ENCODE data around the gene AGMO.

AGMO gene

DNA sequence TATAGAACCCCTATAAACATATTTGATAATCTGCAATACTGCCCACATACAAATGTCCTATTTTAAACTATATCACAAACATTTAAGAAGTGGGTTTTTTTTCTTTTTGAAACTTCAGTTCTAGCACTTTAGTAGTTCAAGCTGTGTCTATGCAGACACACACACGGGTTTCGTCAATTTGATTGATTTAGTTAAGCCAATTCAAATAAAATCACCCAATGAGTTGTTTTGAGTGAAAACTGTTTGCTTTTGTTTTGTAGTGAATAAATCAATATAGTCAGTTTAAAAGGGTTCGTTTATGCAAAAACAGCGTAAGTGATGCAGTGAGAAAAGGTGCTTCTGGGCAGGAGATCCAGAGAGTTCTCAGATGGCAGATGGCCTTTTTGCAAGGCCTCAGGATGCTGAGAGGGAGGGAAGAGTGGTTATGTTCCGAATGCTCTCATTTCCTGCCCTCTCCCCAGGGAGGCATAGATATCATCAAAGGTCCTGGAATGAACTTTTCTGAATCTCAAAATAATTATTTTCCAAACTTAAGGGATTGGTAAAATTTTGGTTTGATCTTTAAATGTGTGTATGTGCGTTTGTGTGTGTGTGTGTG is 102.7 kb downstream of the AGMO start:
- TF ChIP-seq POLR2A (IDR thresholded peaks at IDR 0.05; ENCODE audit: extremely low read depth, insufficient read length) (no peak), MYC (IDR thresholded peaks at IDR 0.05; ENCODE audit: low read depth, low read length) (no peak)
- TF ChIP-seq, protein P1, sequence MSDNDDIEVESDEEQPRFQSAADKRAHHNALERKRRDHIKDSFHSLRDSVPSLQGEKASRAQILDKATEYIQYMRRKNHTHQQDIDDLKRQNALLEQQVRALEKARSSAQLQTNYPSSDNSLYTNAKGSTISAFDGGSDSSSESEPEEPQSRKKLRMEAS (IDR thresholded peaks at IDR 0.05; ENCODE audit: low read depth, low read length), result no peak
- TF ChIP-seq, protein P2, sequence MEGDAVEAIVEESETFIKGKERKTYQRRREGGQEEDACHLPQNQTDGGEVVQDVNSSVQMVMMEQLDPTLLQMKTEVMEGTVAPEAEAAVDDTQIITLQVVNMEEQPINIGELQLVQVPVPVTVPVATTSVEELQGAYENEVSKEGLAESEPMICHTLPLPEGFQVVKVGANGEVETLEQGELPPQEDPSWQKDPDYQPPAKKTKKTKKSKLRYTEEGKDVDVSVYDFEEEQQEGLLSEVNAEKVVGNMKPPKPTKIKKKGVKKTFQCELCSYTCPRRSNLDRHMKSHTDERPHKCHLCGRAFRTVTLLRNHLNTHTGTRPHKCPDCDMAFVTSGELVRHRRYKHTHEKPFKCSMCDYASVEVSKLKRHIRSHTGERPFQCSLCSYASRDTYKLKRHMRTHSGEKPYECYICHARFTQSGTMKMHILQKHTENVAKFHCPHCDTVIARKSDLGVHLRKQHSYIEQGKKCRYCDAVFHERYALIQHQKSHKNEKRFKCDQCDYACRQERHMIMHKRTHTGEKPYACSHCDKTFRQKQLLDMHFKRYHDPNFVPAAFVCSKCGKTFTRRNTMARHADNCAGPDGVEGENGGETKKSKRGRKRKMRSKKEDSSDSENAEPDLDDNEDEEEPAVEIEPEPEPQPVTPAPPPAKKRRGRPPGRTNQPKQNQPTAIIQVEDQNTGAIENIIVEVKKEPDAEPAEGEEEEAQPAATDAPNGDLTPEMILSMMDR (IDR thresholded peaks at IDR 0.05; ENCODE audit: low read depth, low read length), result no peak
- DNase-seq (ENCODE audit: low read depth), result peak; percentile 8
- no peak overlapping the region for H3K4me3 ChIP-seq (ENCODE audit: low read depth, low read length)

DNA sequence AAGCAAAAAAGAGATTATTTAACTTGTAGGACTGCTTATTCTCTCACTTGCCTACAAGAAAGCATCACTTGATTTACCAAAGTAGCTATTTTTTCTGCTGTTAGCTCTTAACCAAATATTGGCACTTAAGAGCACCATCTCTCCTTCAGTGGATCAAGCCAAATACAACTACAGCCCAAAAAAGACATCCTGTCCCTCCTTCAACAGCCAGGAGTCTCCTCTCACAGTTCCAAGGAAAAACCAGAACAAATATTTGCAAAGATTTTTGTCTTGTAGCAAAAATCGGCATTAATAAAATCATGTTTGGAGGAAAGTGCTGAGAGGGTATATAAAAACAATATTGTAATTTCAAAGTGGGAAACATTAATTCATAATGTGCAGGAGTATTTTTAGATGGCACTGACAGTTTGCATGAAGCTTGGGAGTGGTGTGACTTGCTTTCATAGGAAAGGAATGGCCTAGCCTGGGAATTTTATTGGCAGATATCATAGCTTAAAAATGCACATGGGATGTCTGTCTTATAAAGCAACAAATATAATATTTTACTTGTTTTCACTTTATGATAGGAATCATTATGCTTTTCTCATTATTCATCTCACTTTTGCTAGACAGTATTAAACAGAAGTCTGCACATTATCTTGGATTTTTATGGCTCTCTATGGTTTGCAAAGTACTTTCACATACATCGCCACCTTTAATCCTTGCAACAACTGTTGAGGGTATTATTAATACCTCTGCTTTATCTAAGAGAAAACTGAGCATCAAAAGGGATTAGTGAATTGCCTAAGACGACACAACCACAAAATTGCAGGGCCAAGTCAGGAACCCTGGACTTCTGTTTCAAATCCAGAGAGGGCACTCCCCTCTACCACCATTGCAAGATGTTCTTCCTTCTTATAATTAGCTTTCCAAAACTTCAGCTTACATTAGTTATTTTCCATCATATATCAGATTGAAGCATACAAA is 103.5 kb downstream of the AGMO start:
- no peak for TF ChIP-seq MYC (IDR thresholded peaks at IDR 0.05; ENCODE audit: low read depth, low read length)
- TF ChIP-seq, protein P2 (IDR thresholded peaks at IDR 0.05; ENCODE audit: low read depth, low read length), result no peak
- TF ChIP-seq POLR2A (IDR thresholded peaks at IDR 0.05; ENCODE audit: extremely low read depth, insufficient read length), result no peak
- TF ChIP-seq, protein P1 (IDR thresholded peaks at IDR 0.05; ENCODE audit: low read depth, low read length), result no peak
- H3K4me3 ChIP-seq (ENCODE audit: low read depth, low read length), result no peak overlapping the region
- DNase-seq (ENCODE audit: low read depth), result no peak

DNA sequence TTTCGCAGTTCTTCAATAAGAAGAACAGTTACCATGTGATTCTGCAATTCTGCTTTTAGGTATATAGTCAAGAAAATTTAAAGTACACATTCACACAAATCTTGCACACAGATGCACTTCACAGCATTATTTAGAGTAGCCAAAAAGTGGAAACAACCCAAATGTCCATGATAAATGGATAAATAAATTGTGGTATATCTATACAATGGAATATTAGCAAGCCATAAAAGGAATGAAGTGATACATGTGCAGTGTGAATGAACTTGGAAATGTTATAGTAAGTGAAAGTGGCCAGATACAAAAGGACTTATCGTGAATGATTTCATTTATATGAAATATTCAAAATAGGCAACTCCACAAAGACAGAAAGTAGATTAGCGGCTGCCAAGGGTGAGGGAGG is 109.1 kb downstream of the AGMO start:
- no peak overlapping the region for H3K4me3 ChIP-seq (ENCODE audit: low read depth, low read length)
- TF ChIP-seq, protein P1 (IDR thresholded peaks at IDR 0.05; ENCODE audit: low read depth, low read length), result no peak
- TF ChIP-seq POLR2A (IDR thresholded peaks at IDR 0.05; ENCODE audit: extremely low read depth, insufficient read length) (no peak), MYC (IDR thresholded peaks at IDR 0.05; ENCODE audit: low read depth, low read length) (no peak)
- TF ChIP-seq, protein P2 (IDR thresholded peaks at IDR 0.05; ENCODE audit: low read depth, low read length), result no peak
- DNase-seq (ENCODE audit: low read depth), result no peak

DNA sequence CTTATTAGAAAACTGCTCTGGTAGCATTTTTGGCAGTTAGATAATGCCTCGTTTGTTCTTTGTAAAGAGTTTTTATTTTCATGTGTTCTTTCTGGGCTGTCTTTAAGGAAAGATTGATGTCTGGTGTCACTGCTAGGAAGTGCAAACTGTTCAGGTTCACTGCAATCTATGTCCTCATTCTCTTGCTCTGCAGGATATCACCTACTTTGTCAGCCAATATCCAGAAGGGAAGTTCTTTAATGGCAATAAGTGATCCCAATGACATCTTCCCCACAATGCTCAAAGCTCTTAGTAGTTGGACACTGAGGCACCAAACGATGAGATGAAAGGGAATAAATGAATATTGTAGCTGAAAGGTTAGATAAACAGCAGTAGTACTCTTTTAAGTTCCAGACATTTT is 115.1 kb downstream of the AGMO start:
- H3K4me3 ChIP-seq (ENCODE audit: low read depth, low read length), result no peak overlapping the region
- no peak for TF ChIP-seq MYC (IDR thresholded peaks at IDR 0.05; ENCODE audit: low read depth, low read length)
- TF ChIP-seq, protein P2 (IDR thresholded peaks at IDR 0.05; ENCODE audit: low read depth, low read length), result no peak
- TF ChIP-seq POLR2A (IDR thresholded peaks at IDR 0.05; ENCODE audit: extremely low read depth, insufficient read length), result no peak
- TF ChIP-seq, protein P1 (IDR thresholded peaks at IDR 0.05; ENCODE audit: low read depth, low read length), result no peak
- no peak for DNase-seq (ENCODE audit: low read depth)

DNA sequence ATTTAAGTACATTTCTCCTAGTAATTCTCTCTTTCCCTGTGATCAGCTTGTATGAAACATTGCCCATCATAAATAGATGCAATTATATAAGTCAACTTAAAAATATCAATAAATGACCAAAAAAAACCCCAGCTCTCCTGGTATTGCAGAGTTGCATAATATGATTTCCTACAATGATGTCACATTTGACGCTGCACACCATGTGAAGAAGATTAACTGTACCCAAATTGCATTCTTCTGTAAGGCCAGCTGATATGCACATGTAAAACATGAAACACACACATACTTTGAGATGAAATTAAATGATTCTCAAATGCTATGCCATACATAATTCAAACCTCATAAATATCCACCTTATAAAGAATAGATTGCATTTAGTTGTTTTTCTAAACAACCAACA is 115.5 kb downstream of the AGMO start:
- no peak for DNase-seq (ENCODE audit: low read depth)
- no peak overlapping the region for H3K4me3 ChIP-seq (ENCODE audit: low read depth, low read length)
- TF ChIP-seq MYC (IDR thresholded peaks at IDR 0.05; ENCODE audit: low read depth, low read length) (no peak), POLR2A (IDR thresholded peaks at IDR 0.05; ENCODE audit: extremely low read depth, insufficient read length) (no peak)
- TF ChIP-seq, protein P2 (IDR thresholded peaks at IDR 0.05; ENCODE audit: low read depth, low read length), result no peak
- TF ChIP-seq, protein P1 (IDR thresholded peaks at IDR 0.05; ENCODE audit: low read depth, low read length), result no peak
